Uterus (tissue), 4 donors: ENCODE data around the gene ARID4B. TPM values are rescaled to one million over a fixed set of nuclear protein-coding genes. Genes with fewer than 3 reads are reported as not detected.

ENCODE experiments used
- DNase-seq, 2 donors: peaks; one replicate each; pipeline ENCODE4 v3.0.0-alpha.2; 2019 to 2020
- H3K27ac ChIP-seq, 2 donors: fragments of 200-600 bp; sonication (generic); 1 replicate in 1 of 2; 2 replicates in 1 of 2; pipeline ENCODE4 v1.5.1; 2016 to 2018
- H3K27me3 ChIP-seq, 2 donors: fragments of 200-600 bp; sonication (generic); one replicate each; pipeline ENCODE4 v1.5.1; 2018 to 2019; ENCODE audit warnings: control low read depth in 1 of 2
- H3K36me3 ChIP-seq, 2 donors: fragments of 200-600 bp; sonication (generic); one replicate each; pipeline ENCODE4 v1.5.1; 2019; ENCODE audit warnings: control low read depth in 1 of 2
- H3K4me1 ChIP-seq, 2 donors: fragments of 200-600 bp; sonication (generic); one replicate each; pipeline ENCODE4 v1.5.1; 2018 to 2019; ENCODE audit warnings: control low read depth in 1 of 2
- H3K4me3 ChIP-seq, 2 donors: fragments of 200-600 bp; sonication (generic); 1 replicate in 1 of 2; 2 replicates in 1 of 2; pipeline ENCODE4 v1.5.1; 2018 to 2019; ENCODE audit warnings: mild to moderate bottlenecking in 1 of 2
- H3K9me3 ChIP-seq, 2 donors: fragments of 200-600 bp; sonication (generic); one replicate each; pipeline ENCODE4 v1.5.1; 2019; ENCODE audit warnings: control low read depth in 1 of 2
- CTCF ChIP-seq, 4 experiments: fragments of 200-600 bp in 2 of 4; fragments of 450-650 bp in 2 of 4; sonication (generic) in 2 of 4; IDR thresholded peaks; one replicate each; pipeline ENCODE4 v1.5.1; 2016 to 2019; ENCODE audit warnings: antibody characterized with exemption in 4 of 4, mild to moderate bottlenecking in 2 of 4, moderate library complexity in 1 of 4
- POLR2A ChIP-seq, 2 donors: fragments of 450-650 bp; IDR thresholded peaks; one replicate each; pipeline ENCODE4 v1.6.1; 2016; ENCODE audit warnings: antibody characterized with exemption in 2 of 2, mild to moderate bottlenecking in 1 of 2, moderate library complexity in 1 of 2
- intact Hi-C: fragments of 100-400 bp; cut with DNase I; formaldehyde crosslinking; loops from one replicate; pipeline ENCODE4 v1.15.1; 2023; ENCODE audit warnings: low total_unique reads
- total RNA-seq, 4 donors: library from RNA; depleted of rRNA in 3 of 4; stranded (reverse); fragments of >200 nt in 3 of 4; gene quantifications; one replicate each; pipeline versions ENCODE4 v1.1.0 to v1.2.4, GENCODE V29; 2014 to 2023
- donor health status: DM: yes; HTN: yes; CAD: no.

ARID4B gene
- total RNA-seq, 4 donors from 2014 or later, result 21.0 to 69.4 (median 50.4) TPM

GRCh38 chr1:235329139-235329902 lies 1.3 kb upstream of the ARID4B start:
- Histone ChIP-seq H3K27ac (peak overlapping the region; percentile 94 to 96), H3K27me3 (no peaks in the 10 kb centered on the region), H3K4me1 (peaks cover 4 to 11% of the 10 kb centered on the region in 2 donors), H3K4me3 (peak overlapping the region; percentile 57 to 78), H3K9me3 (no peaks in the 10 kb centered on the region), H3K36me3 (no peaks in the 10 kb centered on the region)
- intact Hi-C loops, result no loop called here
- DNase-seq, result peak; percentile 20 to 23
- TF ChIP-seq POLR2A (IDR thresholded peaks at IDR 0.05) (no peak), CTCF (IDR thresholded peaks at IDR 0.05) (no peak)

- peak; percentile 98 for DNase-seq
- TF ChIP-seq CTCF (IDR thresholded peaks at IDR 0.05) (peak in 2 of 4 experiments; percentile 4 to 13), POLR2A (IDR thresholded peaks at IDR 0.05) (peak; percentile 91 to 94)
- Histone ChIP-seq H3K36me3 (no peaks in the 10 kb centered on the region), H3K4me3 (peak within 1 kb of the TSS; percentile 86 to 96), H3K27ac (peak within 1 kb of the TSS; percentile 96 to 98), H3K9me3 (no peaks in the 10 kb centered on the region), H3K27me3 (no peaks in the 10 kb centered on the region), H3K4me1 (peaks cover 4 to 11% of the 10 kb centered on the region in 2 donors)
- intact Hi-C loops, result no loop called here
Measured at GRCh38 chr1:235328271-235329138, 526 bp upstream of the ARID4B start, which contains the start of gene GGPS1. GGPS1 (plus strand) TSS chr1:235328570; CDS start chr1:235335265, 6,695 bp downstream.

- DNase-seq, result peak; percentile 21 to 24
- H3K27ac ChIP-seq, result peak overlapping the region; percentile 96 to 98
- peak overlapping the region; percentile 86 to 96 for H3K4me3 ChIP-seq
- H3K36me3 ChIP-seq, result no peaks in the 10 kb centered on the region
- TF ChIP-seq CTCF (IDR thresholded peaks at IDR 0.05), result no peak
- no peak for TF ChIP-seq POLR2A (IDR thresholded peaks at IDR 0.05)
- peaks cover 4 to 11% of the 10 kb centered on the region in 2 donors for H3K4me1 ChIP-seq
- no peaks in the 10 kb centered on the region for H3K27me3 ChIP-seq
- H3K9me3 ChIP-seq, result no peaks in the 10 kb centered on the region
- intact Hi-C loops, result no loop called here
Measured at GRCh38 chr1:235326719-235327558, 1.0 kb downstream of the ARID4B start.

- no peaks in the 10 kb centered on the region for H3K36me3 ChIP-seq
- H3K4me1 ChIP-seq, result peaks cover 4 to 14% of the 10 kb centered on the region in 2 donors
- no peak for DNase-seq
- intact Hi-C loops, result no loop called here
- peak overlapping the region; percentile 86 to 96 for H3K4me3 ChIP-seq
- TF ChIP-seq POLR2A (IDR thresholded peaks at IDR 0.05) (no peak), CTCF (IDR thresholded peaks at IDR 0.05) (no peak)
- peak overlapping the region in 1 of 2 donors; percentile 96 for H3K27ac ChIP-seq
- H3K27me3 ChIP-seq, result no peaks in the 10 kb centered on the region
- H3K9me3 ChIP-seq, result no peaks in the 10 kb centered on the region
Measured at GRCh38 chr1:235325854-235326253, 2.1 kb downstream of the ARID4B start.
